SK-N-SH (cell line): ENCODE data around the gene ANO10.

ENCODE experiments used
- CTCF ChIP-seq: fragments of 200-600 bp; sonication (generic); IDR thresholded peaks from 2 replicates; pipeline ENCODE4 v1.6.1; 2017; ENCODE audit warnings: antibody characterized with exemption, mild to moderate bottlenecking, moderate library complexity
- GATA2 ChIP-seq: sonication (generic); formaldehyde crosslinking; IDR thresholded peaks from 2 replicates; pipeline ENCODE4 v1.5.0; 2020; ENCODE audit warnings: mild to moderate bottlenecking, missing genetic modification reagents
- MAX ChIP-seq: IDR thresholded peaks from 2 replicates; pipeline ENCODE4 v1.4.0; 2012; ENCODE audit warnings: low read depth
- MEF2A ChIP-seq: IDR thresholded peaks from 2 replicates; pipeline ENCODE4 v1.4.0; 2012; ENCODE audit warnings: low read depth, borderline replicate concordance
- NRF1 ChIP-seq: IDR thresholded peaks from 2 replicates; pipeline ENCODE4 v1.6.1; 2012; ENCODE audit warnings: low read depth, mild to moderate bottlenecking, low read length
- POLR2AphosphoS5 ChIP-seq: IDR thresholded peaks from 2 replicates; pipeline ENCODE4 v1.6.1; 2012; ENCODE audit warnings: low read depth, low read length
- RAD21 ChIP-seq: IDR thresholded peaks from 2 replicates; pipeline ENCODE4 v1.6.1; 2012; ENCODE audit warnings: mild to moderate bottlenecking, low read length
- RFX5 ChIP-seq: IDR thresholded peaks from 2 replicates; pipeline ENCODE4 v1.6.1; 2012; ENCODE audit warnings: mild to moderate bottlenecking, improper control_type of control experiment, low read length
- SIN3A ChIP-seq: IDR thresholded peaks from 2 replicates; pipeline ENCODE4 v1.6.1; 2012; ENCODE audit warnings: low read depth, mild to moderate bottlenecking, low read length, moderate library complexity, borderline replicate concordance
- TAF1 ChIP-seq: IDR thresholded peaks from 2 replicates; pipeline ENCODE4 v1.6.1; 2012; ENCODE audit warnings: low read depth, mild to moderate bottlenecking, low read length, moderate library complexity, borderline replicate concordance
- USF1 ChIP-seq: IDR thresholded peaks from 2 replicates; pipeline ENCODE4 v1.4.0; 2012; ENCODE audit warnings: low read depth, borderline replicate concordance
- USF2 ChIP-seq: fragments of 150-350 bp; IDR thresholded peaks from 2 replicates; pipeline ENCODE4 v1.6.1; 2017; ENCODE audit warnings: antibody characterized with exemption, low read length, low read depth, borderline replicate concordance
- ZBTB33 ChIP-seq: IDR thresholded peaks from 2 replicates; pipeline ENCODE4 v1.4.0; 2012; ENCODE audit warnings: low read depth, borderline replicate concordance

GRCh38 chr3:43451670-43452254 lies 170.0 kb downstream of the ANO10 start:
- TF ChIP-seq SIN3A: no peak
- TF ChIP-seq CTCF: no peak
- TF ChIP-seq USF2: no peak
- no peak for TF ChIP-seq TAF1
- no peak for TF ChIP-seq POLR2AphosphoS5
- no peak for TF ChIP-seq RFX5
- no peak for TF ChIP-seq ZBTB33
- no peak for TF ChIP-seq RAD21
- no peak for TF ChIP-seq MEF2A
- TF ChIP-seq USF1: no peak
- no peak for TF ChIP-seq GATA2 (CRISPR knock-in tag)
- TF ChIP-seq NRF1: no peak
- no peak for TF ChIP-seq MAX
